GM21390 (cell line): ENCODE data around the gene COL4A4.
"Not testable (repeated sequence)": the region's sequence is repeated elsewhere in the genome, so short reads cannot be mapped to it uniquely, and the experiment has no call there.

ENCODE experiments used
- ATAC-seq: cut with Tn5 transposase; IDR thresholded peaks from one replicate; pipeline ENCODE4 v1.9.1; 2021; ENCODE audit not compliant: unreplicated experiment

COL4A4 gene

DNA sequence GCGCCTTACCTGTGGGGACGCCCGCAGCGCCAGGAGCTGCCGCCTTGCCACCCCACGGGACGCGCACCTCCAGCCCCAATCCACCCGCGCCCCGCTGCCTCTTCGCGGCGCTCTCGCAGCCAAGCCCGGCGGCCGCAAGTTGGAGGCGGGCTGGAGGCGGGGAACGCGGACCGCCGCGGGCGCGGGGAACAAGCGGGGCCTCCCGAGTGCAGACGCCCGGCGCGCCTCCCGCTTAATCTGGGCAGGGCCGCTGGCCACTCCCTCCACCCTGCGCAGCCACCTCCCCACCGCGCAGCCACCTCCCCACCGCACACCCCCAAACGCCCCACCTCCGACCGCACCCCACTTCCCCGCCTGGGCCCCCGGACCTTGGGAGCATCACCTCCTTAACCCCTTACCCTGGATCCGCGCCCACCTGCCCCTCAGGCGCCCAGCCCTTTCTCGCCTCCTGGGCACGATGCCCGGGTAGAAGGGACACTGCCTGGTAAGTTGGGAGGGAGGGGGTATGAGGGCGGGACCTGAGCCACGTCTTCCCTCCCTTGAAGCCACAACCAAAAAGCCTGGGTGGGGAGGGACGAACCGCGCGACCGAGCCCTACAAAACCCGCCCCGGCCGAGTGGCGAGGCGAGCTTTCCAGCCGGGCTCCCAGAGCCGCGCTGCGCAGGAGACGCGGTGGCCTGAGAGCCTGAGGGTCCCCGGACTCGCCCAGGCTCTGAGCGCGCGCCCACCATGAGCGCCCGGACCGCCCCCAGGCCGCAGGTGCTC lies at the start of gene COL4A4, which contains the start of gene COL4A3:
TSS of gene COL4A4 (minus strand) at position 208 of the 765 bp plus-strand sequence. CDS start 16,722 bp downstream, outside the sequence.
TSS of gene COL4A3 (plus strand) at position 627 of the 765 bp plus-strand sequence. CDS start at position 730, 103 bp downstream.
- ATAC-seq = peak; percentile 64

GRCh38 chr2:227207573-227207972 lies 43.6 kb upstream of the COL4A4 start:
- no peak for ATAC-seq

DNA sequence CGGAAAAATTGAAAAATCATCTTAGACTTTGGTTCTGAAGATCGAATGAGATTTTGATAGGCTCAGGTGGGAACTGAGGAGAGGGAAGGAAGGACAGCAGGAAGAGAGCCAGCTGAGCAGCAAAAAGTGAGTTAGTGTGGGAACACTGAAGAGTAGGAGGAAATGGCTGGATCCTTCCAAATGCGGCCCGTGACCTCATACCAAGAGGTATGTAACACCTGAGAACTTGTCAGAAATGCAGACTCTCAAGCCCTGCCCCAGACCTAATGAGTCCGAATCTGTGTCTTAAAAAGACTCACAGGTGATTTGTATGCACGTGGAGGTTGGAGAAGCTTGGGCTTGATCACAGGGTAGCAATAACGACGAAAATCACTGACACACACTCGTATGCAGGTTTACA lies 42.4 kb upstream of the COL4A4 start:
- ATAC-seq = no peak

- no peak for ATAC-seq
Measured at GRCh38 chr2:227205701-227206100, 41.7 kb upstream of the COL4A4 start.

DNA sequence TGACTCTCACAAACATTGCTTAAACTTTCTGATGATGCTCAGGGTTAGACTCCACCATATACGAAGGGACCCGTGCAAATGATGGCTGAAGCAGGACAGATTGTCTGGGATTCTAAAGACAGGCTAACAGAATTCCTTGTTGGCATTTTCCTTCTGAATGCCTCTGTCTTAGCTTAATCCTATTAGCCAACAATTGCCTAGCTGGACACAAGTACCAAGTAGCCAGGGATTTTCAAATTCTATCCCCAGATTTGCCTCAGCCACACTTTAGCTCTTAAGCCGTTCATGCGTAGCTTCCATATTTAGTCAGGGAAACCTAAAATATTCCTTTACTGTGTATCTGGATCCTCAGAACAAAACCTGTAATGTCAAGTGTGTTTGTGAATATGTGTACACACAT lies 40.4 kb upstream of the COL4A4 start:
- no peak for ATAC-seq

GRCh38 chr2:227201771-227202170 lies 37.8 kb upstream of the COL4A4 start:
- no peak for ATAC-seq

DNA sequence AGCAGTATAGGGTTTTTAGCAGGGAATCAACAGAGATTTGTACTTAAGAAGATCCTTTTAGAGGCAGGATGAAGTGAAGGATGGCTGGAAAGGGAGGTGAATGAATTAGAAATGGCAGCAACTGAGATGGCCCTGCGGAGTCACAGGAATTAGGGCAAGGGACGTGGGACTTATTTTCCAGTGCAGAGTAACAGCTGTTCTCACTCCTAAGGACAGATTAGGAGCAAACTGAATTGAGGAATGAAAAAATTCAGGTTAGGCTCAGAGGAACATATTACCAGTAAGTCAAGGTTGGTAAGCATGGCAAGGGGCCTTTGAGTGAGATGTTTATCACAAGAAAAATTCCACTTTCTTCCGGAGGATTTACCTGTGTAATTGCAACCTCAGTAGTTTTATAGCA lies 34.9 kb upstream of the COL4A4 start:
- ATAC-seq = no peak

- no peak for ATAC-seq
Measured at GRCh38 chr2:227194219-227194618, 30.2 kb upstream of the COL4A4 start.

GRCh38 chr2:227192491-227192890 lies 28.5 kb upstream of the COL4A4 start:
- ATAC-seq = no peak

GRCh38 chr2:227191367-227191766 lies 27.4 kb upstream of the COL4A4 start:
- ATAC-seq = no peak

- ATAC-seq = peak; percentile 74
Measured at GRCh38 chr2:227188292-227188691, 24.3 kb upstream of the COL4A4 start.

- no peak for ATAC-seq
Measured at GRCh38 chr2:227186751-227187150, 22.7 kb upstream of the COL4A4 start.

GRCh38 chr2:227185615-227186232 lies 21.7 kb upstream of the COL4A4 start:
- ATAC-seq = no peak

DNA sequence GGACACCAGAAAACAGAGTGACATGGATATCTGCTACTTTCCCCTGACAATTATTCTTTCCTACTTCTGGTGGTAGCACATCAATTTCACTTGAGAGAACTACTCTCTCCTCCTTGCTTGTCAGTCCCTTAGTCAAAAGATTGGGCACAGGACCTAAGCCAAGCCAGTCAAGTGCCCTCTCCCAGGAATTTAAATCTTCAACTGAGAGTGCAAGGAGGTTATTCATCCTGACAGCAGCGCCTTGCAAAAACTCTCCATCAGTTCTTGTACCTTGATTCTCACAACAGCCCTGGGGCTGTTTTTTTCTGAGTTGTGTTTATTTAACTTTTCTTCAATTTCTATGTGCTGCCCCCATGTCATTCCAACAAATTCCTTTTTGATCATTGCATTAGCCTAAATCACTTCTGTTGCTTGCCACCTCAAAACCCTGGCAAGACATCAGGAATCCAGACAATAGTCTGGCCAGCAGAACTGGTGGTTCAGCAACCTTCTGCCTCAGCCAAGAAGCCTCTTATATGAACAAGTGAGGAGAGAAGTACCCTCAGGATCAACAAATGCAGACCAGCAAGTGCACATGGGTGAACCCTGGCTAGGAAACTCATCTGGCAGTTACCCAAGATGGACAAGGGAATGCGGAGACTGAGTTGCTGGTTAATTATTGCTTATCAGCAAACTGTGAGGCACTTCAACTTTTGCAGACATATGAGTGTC lies 19.8 kb upstream of the COL4A4 start:
- no peak for ATAC-seq

- ATAC-seq = no peak
Measured at GRCh38 chr2:227182765-227183164, 18.8 kb upstream of the COL4A4 start.

- ATAC-seq = no peak
Measured at GRCh38 chr2:227180770-227181169, 16.8 kb upstream of the COL4A4 start.

DNA sequence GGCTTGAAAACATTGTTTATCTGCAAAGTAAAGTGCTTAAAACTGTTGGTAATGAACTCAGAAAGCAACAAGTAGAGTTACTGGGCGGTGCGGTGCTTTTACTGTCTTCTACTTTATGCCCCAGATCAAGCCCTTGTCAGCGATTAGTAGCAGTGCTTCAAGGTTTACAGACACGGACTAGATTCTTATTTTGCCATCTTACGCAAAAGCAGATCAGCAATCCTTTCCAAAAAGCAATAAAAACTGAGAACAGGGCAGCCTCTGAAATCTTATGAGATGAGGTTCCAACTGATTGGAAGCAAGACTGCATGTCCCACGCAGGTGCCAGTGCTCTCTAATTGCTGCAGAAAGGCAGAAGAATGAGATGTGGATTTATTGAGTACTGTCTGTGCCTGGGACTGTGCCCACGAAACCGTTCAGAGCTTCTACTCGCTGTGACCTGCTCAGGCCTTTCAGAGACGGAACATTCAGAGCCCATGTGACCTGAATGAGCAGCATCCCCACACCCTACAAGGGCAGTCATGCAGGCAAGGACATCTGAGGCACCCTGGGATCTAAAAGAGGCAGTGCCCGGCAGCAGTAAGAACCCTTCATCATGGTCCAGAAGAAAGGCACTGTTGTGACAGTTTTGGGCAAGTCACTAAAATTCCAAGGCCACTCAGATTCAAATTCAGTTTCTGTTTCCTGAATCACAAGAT lies 16.1 kb upstream of the COL4A4 start:
- ATAC-seq = no peak

GRCh38 chr2:227177592-227178336 lies 13.8 kb upstream of the COL4A4 start:
- ATAC-seq = no peak

GRCh38 chr2:227171779-227172178 lies 7.8 kb upstream of the COL4A4 start:
- not testable (repeated sequence) for ATAC-seq

DNA sequence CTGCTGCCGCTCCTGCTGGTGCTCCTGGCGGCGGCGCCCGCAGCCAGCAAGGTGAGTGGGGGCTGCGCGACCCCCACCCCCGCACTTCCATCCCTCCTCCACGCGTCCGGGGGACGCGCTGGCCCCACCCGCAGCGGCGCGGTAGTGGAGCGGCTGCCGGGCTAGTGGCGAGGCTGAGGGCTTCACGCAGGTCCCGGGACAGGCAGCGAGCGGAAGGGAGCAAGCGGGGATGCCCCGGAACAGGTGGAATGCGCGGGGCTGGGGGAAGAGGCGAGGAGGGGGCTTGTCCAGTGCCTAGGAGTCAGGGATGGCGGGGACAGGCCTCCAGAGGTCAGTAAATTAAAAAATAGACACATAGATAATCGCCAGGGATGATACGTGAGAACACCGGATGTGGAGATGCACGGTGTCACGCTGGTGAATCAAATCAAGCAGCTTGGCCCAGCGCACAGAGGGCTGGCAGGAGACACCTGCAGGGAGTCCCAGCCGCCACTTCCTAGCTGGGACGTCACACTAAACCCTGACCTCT lies 822 bp upstream of the COL4A4 start:
- peak; percentile 64 for ATAC-seq
